Testis (tissue), 3 donors: Measurements from ENCODE around the gene ANO1. TPM values are rescaled to one million over a fixed set of nuclear protein-coding genes. Genes with fewer than 3 reads are reported as not detected.

Experiments
- DNase-seq: peaks from one replicate; pipeline ENCODE4 v3.0.0-alpha.2; 2019
- H3K27ac ChIP-seq, 2 donors: fragments of 200-600 bp; sonication (generic); one replicate each; pipeline ENCODE4 v1.5.1; 2019
- H3K27me3 ChIP-seq: fragments of 200-600 bp; sonication (generic); one replicate; pipeline ENCODE4 v1.5.1; 2019
- H3K36me3 ChIP-seq: fragments of 200-600 bp; sonication (generic); one replicate; pipeline ENCODE4 v1.5.1; 2017; ENCODE audit warnings: low read depth; ENCODE audit errors: missing control alignments
- H3K4me1 ChIP-seq: fragments of 200-600 bp; sonication (generic); one replicate; pipeline ENCODE4 v1.5.1; 2019
- H3K4me3 ChIP-seq, 2 donors: fragments of 200-600 bp; sonication (generic); one replicate each; pipeline ENCODE4 v1.5.1; 2017 to 2019
- H3K9me3 ChIP-seq: fragments of 200-600 bp; sonication (generic); one replicate; pipeline ENCODE4 v1.5.1; 2017
- CTCF ChIP-seq, 3 experiments: fragments of 450-650 bp in 2 of 3; fragments of 200-600 bp in 1 of 3; sonication (generic) in 1 of 3; IDR thresholded peaks; one replicate each; pipeline ENCODE4 v1.5.1; 2016 to 2019; ENCODE audit warnings: antibody characterized with exemption in 3 of 3, mild to moderate bottlenecking in 2 of 3, moderate library complexity in 1 of 3
- POLR2A ChIP-seq: fragments of 450-650 bp; IDR thresholded peaks from one replicate; pipeline ENCODE4 v1.6.1; 2017; ENCODE audit warnings: antibody characterized with exemption, mild to moderate bottlenecking, moderate library complexity
- WGBS, 2 donors: methylation state at CpG; one replicate each; pipeline ENCODE4 v1.1.5; 2018; 5-methylcytosine and 5-hydroxymethylcytosine counted together
- intact Hi-C: fragments of 100-400 bp; cut with DNase I; formaldehyde crosslinking; loops from one replicate; pipeline ENCODE4 v1.15.1; 2023; ENCODE audit warnings: low total_unique reads
- polyA plus RNA-seq: library from polyadenylated mRNA; stranded (reverse); fragments of 350-450 nt; fragmentation: Illumina TruSeq; extraction: RNeasy Lipid Tissue Mini Kit (QIAGEN cat#74804); gene quantifications from one replicate; pipeline ENCODE4 v1.2.3, GENCODE V29; 2014; ENCODE audit warnings: low read depth, low replicate concordance; ENCODE audit not compliant: insufficient read depth
- total RNA-seq, 2 donors: library from RNA; depleted of rRNA; stranded (reverse); fragments of >200 nt; gene quantifications; one replicate each; pipeline ENCODE4 v1.2.3, GENCODE V29; 2016

The ANO1 gene
- total and polyA plus RNA-seq, 3 donors from 2014 or later, result 10.3 to 42.7 (median 25.4) TPM

GRCh38 chr11:70095541-70096252 lies 17.6 kb downstream of the ANO1 start:
- no peaks in the 10 kb centered on the region for H3K27me3 ChIP-seq
- no peak for DNase-seq
- H3K4me1 ChIP-seq, result peaks cover 3% of the 10 kb centered on the region
- no peak overlapping the region for H3K27ac ChIP-seq
- H3K9me3 ChIP-seq, result no peaks in the 10 kb centered on the region
- H3K36me3 ChIP-seq, result no peaks in the 10 kb centered on the region
- no peak overlapping the region for H3K4me3 ChIP-seq
- intact Hi-C loops, result no loop called here
- no peak for TF ChIP-seq POLR2A
- no peak for TF ChIP-seq CTCF (IDR thresholded peaks at IDR 0.05)
- 76 to 80% methylated on average over 13 of the region's 13 CpGs for WGBS, 2 donors

GRCh38 chr11:70097783-70098563 lies 19.9 kb downstream of the ANO1 start:
- Histone ChIP-seq H3K27ac (no peak overlapping the region), H3K36me3 (no peaks in the 10 kb centered on the region), H3K27me3 (no peaks in the 10 kb centered on the region), H3K9me3 (no peaks in the 10 kb centered on the region), H3K4me1 (peaks cover 7% of the 10 kb centered on the region), H3K4me3 (no peak overlapping the region)
- whole genome bisulfite sequencing, 2 donors, result 80 to 82% methylated on average over 12 to 23 of the region's 23 CpGs
- DNase-seq, result peak; percentile 42
- TF ChIP-seq POLR2A, result no peak
- TF ChIP-seq CTCF (IDR thresholded peaks at IDR 0.05), result no peak
- intact Hi-C loops, result no loop called here

- intact Hi-C loops, result no loop called here
- no peak for TF ChIP-seq POLR2A
- no peak for TF ChIP-seq CTCF (IDR thresholded peaks at IDR 0.05)
- Histone ChIP-seq H3K27me3 (no peaks in the 10 kb centered on the region), H3K9me3 (no peaks in the 10 kb centered on the region), H3K4me3 (no peak overlapping the region), H3K4me1 (peaks cover 17% of the 10 kb centered on the region), H3K27ac (no peak overlapping the region), H3K36me3 (no peaks in the 10 kb centered on the region)
- DNase-seq, result no peak
- 83 to 88% methylated on average over 9 to 12 of the region's 12 CpGs for WGBS, 2 donors
Measured at GRCh38 chr11:70098936-70099335, 20.8 kb downstream of the ANO1 start.

- intact Hi-C loops, result no loop called here
- no peak for DNase-seq
- Histone ChIP-seq H3K9me3 (no peaks in the 10 kb centered on the region), H3K4me3 (no peak overlapping the region), H3K4me1 (peaks cover 23% of the 10 kb centered on the region), H3K27me3 (no peaks in the 10 kb centered on the region), H3K27ac (no peak overlapping the region), H3K36me3 (no peaks in the 10 kb centered on the region)
- WGBS, 2 donors, result 80 to 90% methylated on average over 2 to 16 of the region's 16 CpGs
- TF ChIP-seq POLR2A, result no peak
- TF ChIP-seq CTCF (IDR thresholded peaks at IDR 0.05), result no peak
Measured at GRCh38 chr11:70099578-70100279, 21.6 kb downstream of the ANO1 start.
